Smooth muscle cell (in vitro differentiated cells): ENCODE results near the gene OR10G7. TPM values are rescaled to one million over a fixed set of nuclear protein-coding genes. Genes with fewer than 3 reads are reported as not detected.

ENCODE experiments used
- DNase-seq: peaks from one replicate; lab custom pipeline; 2025; ENCODE audit not compliant: unreplicated experiment; lab: John Stamatoyannopoulos, UW
- H2AFZ ChIP-seq: fragments of 200-600 bp; sonication (generic); 2 replicates; pipeline ENCODE4 v1.6.0; 2016; ENCODE audit warnings: antibody characterized with exemption, low read depth, mild to moderate bottlenecking
- H3F3A ChIP-seq: fragments of 200-600 bp; sonication (generic); 2 replicates; pipeline ENCODE4 v1.6.0; 2017; ENCODE audit warnings: antibody characterized with exemption, low read depth
- H3K27ac ChIP-seq: fragments of 200-600 bp; sonication (generic); 2 replicates; pipeline ENCODE4 v1.5.1; 2016; ENCODE audit warnings: low read depth, mild to moderate bottlenecking
- H3K27me3 ChIP-seq: fragments of 200-600 bp; sonication (generic); 2 replicates; pipeline ENCODE4 v1.6.1; 2016; ENCODE audit warnings: low read depth, mild to moderate bottlenecking
- H3K36me3 ChIP-seq: fragments of 200-600 bp; sonication (generic); 2 replicates; pipeline ENCODE4 v1.5.1; 2016; ENCODE audit warnings: low read depth
- H3K4me1 ChIP-seq: fragments of 200-600 bp; sonication (generic); 2 replicates; pipeline ENCODE4 v1.5.1; 2016; ENCODE audit warnings: low read depth
- H3K4me2 ChIP-seq: fragments of 200-600 bp; sonication (generic); 2 replicates; pipeline ENCODE4 v1.6.0; 2016; ENCODE audit warnings: mild to moderate bottlenecking
- H3K4me3 ChIP-seq: fragments of 200-600 bp; sonication (generic); 2 replicates; pipeline ENCODE4 v1.5.1; 2016; ENCODE audit warnings: mild to moderate bottlenecking
- H3K79me2 ChIP-seq: fragments of 200-600 bp; sonication (generic); 2 replicates; pipeline ENCODE4 v1.6.0; 2016; ENCODE audit warnings: low read depth, mild to moderate bottlenecking
- H3K9ac ChIP-seq: fragments of 200-600 bp; sonication (generic); 2 replicates; pipeline ENCODE4 v1.6.0; 2016; ENCODE audit warnings: low read depth
- H3K9me3 ChIP-seq: fragments of 200-600 bp; sonication (generic); replicated peaks from 2 replicates; pipeline ENCODE4 v1.5.1; 2016; ENCODE audit warnings: low read depth
- H4K20me1 ChIP-seq: fragments of 200-600 bp; sonication (generic); 2 replicates; pipeline ENCODE4 v1.6.0; 2016; ENCODE audit warnings: low read depth
- WGBS: methylation state at CpG from one replicate; pipeline ENCODE4 v1.1.7; 2016; ENCODE audit warnings: low lambda C conversion rate; 5-methylcytosine and 5-hydroxymethylcytosine counted together
- polyA plus RNA-seq: library from polyadenylated mRNA; unstranded; fragments of >200 nt; fragmentation: Nextera tagmentation; extraction: Ambion mirVana; gene quantifications from 2 replicates; pipeline ENCODE4 v1.2.1, GENCODE V29; 2016
- total RNA-seq: library from RNA; depleted of rRNA; stranded (reverse); fragments of >200 nt; gene quantifications from 2 replicates; pipeline ENCODE4 v1.2.3, GENCODE V29; 2014
- TF ChIP-seq, protein P1 (sequence below): fragments of 200-600 bp; sonication (generic); IDR thresholded peaks from 2 replicates; pipeline ENCODE4 v1.5.1; 2017; ENCODE audit warnings: borderline replicate concordance, mild to moderate bottlenecking, antibody characterized with exemption; ENCODE audit not compliant: insufficient read depth, poor library complexity, severe bottlenecking

OR10G7 gene
- total and polyA plus RNA-seq, 2 experiments from 2014 or later: not detected

DNA sequence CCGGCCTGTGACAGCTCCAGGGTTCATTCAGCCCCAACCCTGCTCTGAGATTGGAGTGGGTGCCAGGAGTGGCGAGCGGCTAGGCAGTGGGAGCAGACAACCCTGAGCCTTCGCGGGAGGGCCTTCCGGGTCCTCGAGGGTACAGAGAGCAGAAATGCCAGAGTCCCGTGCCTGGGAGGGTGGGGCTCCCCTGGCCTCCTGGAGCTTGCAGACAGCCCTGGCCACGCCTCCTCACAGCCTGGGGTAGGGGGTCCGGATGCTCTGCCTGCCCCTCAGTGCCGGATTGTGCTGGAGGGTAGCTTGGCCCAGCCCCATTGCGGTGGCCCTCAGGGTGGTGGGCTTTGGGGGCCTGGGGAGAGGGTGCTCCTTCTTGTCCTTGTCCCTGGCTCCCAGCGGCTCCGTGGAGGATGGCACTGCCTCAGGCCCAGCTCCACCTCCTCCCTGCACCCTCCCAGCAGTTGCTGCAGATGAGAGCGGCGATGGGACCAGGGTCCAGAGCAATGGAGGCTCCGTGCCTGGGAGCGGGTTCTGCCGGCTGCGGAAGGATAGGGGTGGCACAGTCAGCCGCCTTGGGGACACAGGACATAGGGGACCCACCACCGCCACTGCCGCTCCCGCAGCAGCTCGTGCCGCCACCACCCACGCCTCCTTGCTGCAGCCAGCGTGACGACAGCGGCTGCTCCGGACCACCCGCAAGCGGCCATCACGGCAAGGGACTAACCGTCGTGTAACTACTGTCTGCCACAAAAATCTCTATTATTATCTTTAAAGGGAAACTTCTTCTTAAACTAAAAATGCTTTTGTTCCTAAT, 34.9 kb upstream of the OR10G7 start:
- no peak for DNase-seq
- Histone ChIP-seq H3K4me3 (no peak overlapping the region), H2AFZ (no peak overlapping the region), H3F3A (no peaks in the 10 kb centered on the region), H3K27me3 (no peaks in the 10 kb centered on the region), H3K36me3 (no peaks in the 10 kb centered on the region), H3K4me1 (no peaks in the 10 kb centered on the region), H3K9me3 (no peaks in the 10 kb centered on the region), H3K27ac (no peak overlapping the region), H3K9ac (no peak overlapping the region), H4K20me1 (no peaks in the 10 kb centered on the region), H3K4me2 (no peak overlapping the region), H3K79me2 (no peaks in the 10 kb centered on the region)
- 90% methylated on average over 36 of the region's 36 CpGs for WGBS
- TF ChIP-seq, protein P1, sequence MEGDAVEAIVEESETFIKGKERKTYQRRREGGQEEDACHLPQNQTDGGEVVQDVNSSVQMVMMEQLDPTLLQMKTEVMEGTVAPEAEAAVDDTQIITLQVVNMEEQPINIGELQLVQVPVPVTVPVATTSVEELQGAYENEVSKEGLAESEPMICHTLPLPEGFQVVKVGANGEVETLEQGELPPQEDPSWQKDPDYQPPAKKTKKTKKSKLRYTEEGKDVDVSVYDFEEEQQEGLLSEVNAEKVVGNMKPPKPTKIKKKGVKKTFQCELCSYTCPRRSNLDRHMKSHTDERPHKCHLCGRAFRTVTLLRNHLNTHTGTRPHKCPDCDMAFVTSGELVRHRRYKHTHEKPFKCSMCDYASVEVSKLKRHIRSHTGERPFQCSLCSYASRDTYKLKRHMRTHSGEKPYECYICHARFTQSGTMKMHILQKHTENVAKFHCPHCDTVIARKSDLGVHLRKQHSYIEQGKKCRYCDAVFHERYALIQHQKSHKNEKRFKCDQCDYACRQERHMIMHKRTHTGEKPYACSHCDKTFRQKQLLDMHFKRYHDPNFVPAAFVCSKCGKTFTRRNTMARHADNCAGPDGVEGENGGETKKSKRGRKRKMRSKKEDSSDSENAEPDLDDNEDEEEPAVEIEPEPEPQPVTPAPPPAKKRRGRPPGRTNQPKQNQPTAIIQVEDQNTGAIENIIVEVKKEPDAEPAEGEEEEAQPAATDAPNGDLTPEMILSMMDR: no peak

DNA sequence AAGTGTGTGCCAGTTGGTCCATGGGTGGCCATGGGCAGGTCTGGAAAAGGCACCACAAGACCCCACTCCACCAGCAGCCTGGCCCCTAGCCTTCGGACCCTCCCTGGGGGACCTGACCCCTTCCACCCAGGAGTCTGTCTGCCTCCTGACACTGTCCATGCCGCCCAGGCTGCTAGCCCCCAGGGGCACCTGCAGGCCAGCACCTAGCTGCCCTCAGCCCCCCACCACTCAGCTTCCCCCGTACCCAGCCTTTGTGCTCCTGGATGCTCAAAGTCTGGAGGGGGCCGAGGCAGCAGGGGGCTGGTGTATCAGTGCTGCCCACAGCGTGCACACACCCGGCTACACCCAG, 34.3 kb upstream of the OR10G7 start:
- TF ChIP-seq, protein P1: no peak

DNA sequence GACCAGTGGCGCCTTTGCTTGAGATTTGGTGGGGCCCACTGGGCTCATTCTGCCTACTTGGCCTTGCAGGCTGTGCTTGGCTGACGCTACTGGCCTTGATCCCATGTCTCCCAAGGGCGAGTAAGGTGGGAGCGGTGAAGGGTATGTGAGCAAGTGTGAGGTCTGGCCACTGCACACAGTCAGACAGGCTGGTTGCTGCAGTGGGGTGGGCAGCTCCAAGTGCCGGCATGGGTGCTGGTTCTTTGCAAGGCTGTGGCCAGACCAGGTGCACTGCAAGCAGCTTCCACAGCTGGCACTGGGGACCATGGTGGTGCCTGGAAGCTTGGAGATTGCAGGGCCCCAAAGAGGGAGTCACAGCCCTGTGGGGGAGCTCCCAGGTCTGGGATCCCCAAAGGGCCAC, 33.4 kb upstream of the OR10G7 start:
- H3K9ac ChIP-seq: no peak overlapping the region
- WGBS: 97% methylated on average over 5 of the region's 5 CpGs

More for the DNA sequence above, 34.3 kb upstream of the OR10G7 start:
- Histone ChIP-seq H3F3A (no peaks in the 10 kb centered on the region), H4K20me1 (no peaks in the 10 kb centered on the region), H3K9me3 (no peaks in the 10 kb centered on the region), H3K36me3 (no peaks in the 10 kb centered on the region), H3K79me2 (no peaks in the 10 kb centered on the region), H3K27me3 (no peaks in the 10 kb centered on the region), H3K27ac (no peak overlapping the region), H3K4me3 (no peak overlapping the region), H2AFZ (no peak overlapping the region), H3K4me2 (no peak overlapping the region), H3K9ac (no peak overlapping the region), H3K4me1 (no peaks in the 10 kb centered on the region)
- WGBS: 99% methylated on average over 6 of the region's 6 CpGs
- no peak for DNase-seq

More for the DNA sequence above, 33.4 kb upstream of the OR10G7 start:
- Histone ChIP-seq H3K9me3 (no peaks in the 10 kb centered on the region), H3K4me1 (no peaks in the 10 kb centered on the region), H3F3A (no peaks in the 10 kb centered on the region), H3K27me3 (no peaks in the 10 kb centered on the region), H4K20me1 (no peaks in the 10 kb centered on the region), H2AFZ (no peak overlapping the region), H3K27ac (no peak overlapping the region), H3K4me3 (no peak overlapping the region), H3K4me2 (no peak overlapping the region), H3K36me3 (no peaks in the 10 kb centered on the region), H3K79me2 (no peaks in the 10 kb centered on the region)
- DNase-seq: no peak
- TF ChIP-seq, protein P1: no peak
